Measurements from ENCODE around the gene LGSN. TPM values are rescaled to one million over a fixed set of nuclear protein-coding genes. Genes with fewer than 3 reads are reported as not detected.

Gene LGSN
- total and polyA plus RNA-seq, 4 donors: 0.03 to 0.33 (median 0.22) TPM

GRCh38 chr6:63348836-63349235, 29.1 kb upstream of the LGSN start:
- H3K4me1 ChIP-seq (ENCODE audit: control insufficient read depth in 4 of 4, insufficient read depth in 4 of 4, low read length in 3 of 4): peaks cover 5 to 15% (median 10%) of the 10 kb centered on the region in 4 donors
- no peaks in the 10 kb centered on the region for H3K27me3 ChIP-seq (ENCODE audit: control insufficient read depth in 4 of 4, insufficient read depth in 4 of 4, low read length in 3 of 4)
- H3K27ac ChIP-seq (ENCODE audit: low read depth in 1 of 2, low read length in 2 of 2): no peak overlapping the region
- no peak overlapping the region for H3K4me3 ChIP-seq (ENCODE audit: low read depth in 1 of 3, low read length in 3 of 3)
- 84% methylated on average over 3 of the region's 3 CpGs for WGBS
- TF ChIP-seq, protein P1, sequence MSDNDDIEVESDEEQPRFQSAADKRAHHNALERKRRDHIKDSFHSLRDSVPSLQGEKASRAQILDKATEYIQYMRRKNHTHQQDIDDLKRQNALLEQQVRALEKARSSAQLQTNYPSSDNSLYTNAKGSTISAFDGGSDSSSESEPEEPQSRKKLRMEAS (IDR thresholded peaks at IDR 0.05): no peak
- TF ChIP-seq, protein P2, sequence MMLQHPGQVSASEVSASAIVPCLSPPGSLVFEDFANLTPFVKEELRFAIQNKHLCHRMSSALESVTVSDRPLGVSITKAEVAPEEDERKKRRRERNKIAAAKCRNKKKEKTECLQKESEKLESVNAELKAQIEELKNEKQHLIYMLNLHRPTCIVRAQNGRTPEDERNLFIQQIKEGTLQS (IDR thresholded peaks at IDR 0.05): no peak
- TF ChIP-seq JUND (IDR thresholded peaks at IDR 0.05): no peak
- TF ChIP-seq YY1 (IDR thresholded peaks at IDR 0.05): no peak
- TF ChIP-seq REST (IDR thresholded peaks at IDR 0.05): no peak
- no peak for TF ChIP-seq RAD21 (IDR thresholded peaks at IDR 0.05)
- no peak for TF ChIP-seq CTCF (IDR thresholded peaks at IDR 0.05; ENCODE audit: low read depth, low read length, missing input control)
- H3K9me3 ChIP-seq (ENCODE audit: control insufficient read depth in 4 of 4, low read length in 3 of 4): no peaks in the 10 kb centered on the region
- no peaks in the 10 kb centered on the region for H3K36me3 ChIP-seq (ENCODE audit: control insufficient read depth in 4 of 4, insufficient read depth in 3 of 4, low read depth in 1 of 4, low read length in 3 of 4)
- no peak for DNase-seq (ENCODE audit: low spot score)
- no peak overlapping the region for H3K9ac ChIP-seq (ENCODE audit: low read depth in 1 of 2, low read length in 2 of 2)

GRCh38 chr6:63347599-63347998, 27.8 kb upstream of the LGSN start:
- Histone ChIP-seq H3K27ac (ENCODE audit: low read depth in 1 of 2, low read length in 2 of 2) (no peak overlapping the region), H3K4me3 (ENCODE audit: low read depth in 1 of 3, low read length in 3 of 3) (no peak overlapping the region), H3K9me3 (ENCODE audit: control insufficient read depth in 4 of 4, low read length in 3 of 4) (no peaks in the 10 kb centered on the region), H3K9ac (ENCODE audit: low read depth in 1 of 2, low read length in 2 of 2) (no peak overlapping the region), H3K36me3 (ENCODE audit: control insufficient read depth in 4 of 4, insufficient read depth in 3 of 4, low read depth in 1 of 4, low read length in 3 of 4) (no peaks in the 10 kb centered on the region), H3K4me1 (ENCODE audit: control insufficient read depth in 4 of 4, insufficient read depth in 4 of 4, low read length in 3 of 4) (peaks cover 3 to 6% (median 5%) of the 10 kb centered on the region in 4 donors), H3K27me3 (ENCODE audit: control insufficient read depth in 4 of 4, insufficient read depth in 4 of 4, low read length in 3 of 4) (no peaks in the 10 kb centered on the region)
- no peak for DNase-seq (ENCODE audit: low spot score)
- TF ChIP-seq HNF4A (conservative IDR thresholded peaks at IDR 0.05) (no peak), REST (IDR thresholded peaks at IDR 0.05) (no peak)
- 81% methylated on average over 2 of the region's 2 CpGs for WGBS
